ENCODE results near the gene PCDH9.

GRCh38 chr13:66859078-66859477 lies 371.1 kb downstream of the PCDH9 start:
- TF ChIP-seq POLR2A (IDR thresholded peaks at IDR 0.05) = no peak
- TF ChIP-seq, protein P1, sequence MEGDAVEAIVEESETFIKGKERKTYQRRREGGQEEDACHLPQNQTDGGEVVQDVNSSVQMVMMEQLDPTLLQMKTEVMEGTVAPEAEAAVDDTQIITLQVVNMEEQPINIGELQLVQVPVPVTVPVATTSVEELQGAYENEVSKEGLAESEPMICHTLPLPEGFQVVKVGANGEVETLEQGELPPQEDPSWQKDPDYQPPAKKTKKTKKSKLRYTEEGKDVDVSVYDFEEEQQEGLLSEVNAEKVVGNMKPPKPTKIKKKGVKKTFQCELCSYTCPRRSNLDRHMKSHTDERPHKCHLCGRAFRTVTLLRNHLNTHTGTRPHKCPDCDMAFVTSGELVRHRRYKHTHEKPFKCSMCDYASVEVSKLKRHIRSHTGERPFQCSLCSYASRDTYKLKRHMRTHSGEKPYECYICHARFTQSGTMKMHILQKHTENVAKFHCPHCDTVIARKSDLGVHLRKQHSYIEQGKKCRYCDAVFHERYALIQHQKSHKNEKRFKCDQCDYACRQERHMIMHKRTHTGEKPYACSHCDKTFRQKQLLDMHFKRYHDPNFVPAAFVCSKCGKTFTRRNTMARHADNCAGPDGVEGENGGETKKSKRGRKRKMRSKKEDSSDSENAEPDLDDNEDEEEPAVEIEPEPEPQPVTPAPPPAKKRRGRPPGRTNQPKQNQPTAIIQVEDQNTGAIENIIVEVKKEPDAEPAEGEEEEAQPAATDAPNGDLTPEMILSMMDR (IDR thresholded peaks at IDR 0.05) = no peak

Data from heart left ventricle (tissue), 13 donors.